BLaER1 (cell line): ENCODE measurements around the gene ZNF749.
A peak's percentile ranks its signal among the peaks of the same experiment; 100 is the strongest.

ENCODE experiments used
- H3K27ac ChIP-seq: shearing (Covaris generic); formaldehyde crosslinking; 2 replicates; pipeline ENCODE4 v1.8.1; 2022
- H3K27me3 ChIP-seq: shearing (Covaris generic); formaldehyde crosslinking; 2 replicates; pipeline ENCODE4 v1.8.1; 2022
- H3K36me3 ChIP-seq: shearing (Covaris generic); formaldehyde crosslinking; 2 replicates; pipeline ENCODE4 v1.8.1; 2022
- H3K4me1 ChIP-seq: shearing (Covaris generic); formaldehyde crosslinking; 2 replicates; pipeline ENCODE4 v1.8.1; 2022
- H3K4me2 ChIP-seq: shearing (Covaris generic); formaldehyde crosslinking; 2 replicates; pipeline ENCODE4 v1.8.1; 2022
- H3K4me3 ChIP-seq: shearing (Covaris generic); formaldehyde crosslinking; 2 replicates; pipeline ENCODE4 v1.8.1; 2022
- H3K9ac ChIP-seq: shearing (Covaris generic); formaldehyde crosslinking; 2 replicates; pipeline ENCODE4 v1.8.1; 2022
- H3K9me3 ChIP-seq: shearing (Covaris generic); formaldehyde crosslinking; 2 replicates; pipeline ENCODE4 v1.8.1; 2022
- H4K20me1 ChIP-seq: shearing (Covaris generic); formaldehyde crosslinking; 2 replicates; pipeline ENCODE4 v1.8.1; 2022
- Cebpa-rat ChIP-seq: shearing (Covaris generic); IDR thresholded peaks from 2 replicates; pipeline ENCODE4 v1.8.1; 2022

ZNF749 gene

GRCh38 chr19:57435062-57435978, at the start of gene ZNF749:
TSS of gene ZNF749 (plus strand) at chr19:57435325. CDS start at chr19:57435579, 254 bp downstream.
- Histone ChIP-seq H3K36me3 (peaks cover 25% of the 10 kb centered on the region), H3K9ac (peak within 1 kb of the TSS; percentile 89), H3K27me3 (no peaks in the 10 kb centered on the region), H3K9me3 (no peaks in the 10 kb centered on the region), H4K20me1 (peaks cover 46% of the 10 kb centered on the region), H3K27ac (peak within 1 kb of the TSS; percentile 72), H3K4me3 (peak within 1 kb of the TSS; percentile 90), H3K4me2 (peak within 1 kb of the TSS; percentile 89), H3K4me1 (peaks cover 27% of the 10 kb centered on the region)
- TF ChIP-seq Cebpa-rat, result no peak

- Histone ChIP-seq H3K4me1 (peaks cover 21% of the 10 kb centered on the region), H3K36me3 (peaks cover 15% of the 10 kb centered on the region), H3K27me3 (no peaks in the 10 kb centered on the region), H3K27ac (peak overlapping the region; percentile 47), H3K9ac (peak overlapping the region; percentile 12; the same call in 1 of the 2 replicates), H3K4me3 (peak overlapping the region; percentile 90), H3K9me3 (no peaks in the 10 kb centered on the region), H3K4me2 (peak overlapping the region; percentile 61), H4K20me1 (peaks cover 35% of the 10 kb centered on the region)
- TF ChIP-seq Cebpa-rat, result no peak
Observed at GRCh38 chr19:57389194-57389729, 45.9 kb upstream of the ZNF749 start.

GRCh38 chr19:57389730-57390598, 45.2 kb upstream of the ZNF749 start, which contains the start of gene ZNF548:
TSS of gene ZNF548 (plus strand) at chr19:57389854. CDS start at chr19:57390100, 246 bp downstream.
- peak within 1 kb of the TSS; percentile 88 for H3K27ac ChIP-seq
- H3K9ac ChIP-seq, result peak within 1 kb of the TSS; percentile 94
- peak within 1 kb of the TSS; percentile 90 for H3K4me3 ChIP-seq
- peak; percentile 73; the same call in 1 of the 2 replicates for TF ChIP-seq Cebpa-rat
- peaks cover 22% of the 10 kb centered on the region for H3K36me3 ChIP-seq
- no peaks in the 10 kb centered on the region for H3K27me3 ChIP-seq
- H3K4me2 ChIP-seq, result peak within 1 kb of the TSS; percentile 95
- H4K20me1 ChIP-seq, result peaks cover 38% of the 10 kb centered on the region
- H3K4me1 ChIP-seq, result peaks cover 21% of the 10 kb centered on the region
- no peaks in the 10 kb centered on the region for H3K9me3 ChIP-seq

- H3K4me1 ChIP-seq, result peaks cover 11% of the 10 kb centered on the region
Observed at GRCh38 chr19:57395710-57396109, 39.4 kb upstream of the ZNF749 start.

GRCh38 chr19:57398868-57399267, 36.3 kb upstream of the ZNF749 start:
- Histone ChIP-seq H3K4me3 (no peak overlapping the region), H3K27ac (no peak overlapping the region), H3K4me1 (no peaks in the 10 kb centered on the region), H3K9me3 (peaks cover 53% of the 10 kb centered on the region), H3K36me3 (peaks cover 99% of the 10 kb centered on the region), H4K20me1 (peaks cover 56% of the 10 kb centered on the region; the same call in 1 of the 2 replicates), H3K27me3 (no peaks in the 10 kb centered on the region), H3K9ac (no peak overlapping the region), H3K4me2 (no peak overlapping the region)
- TF ChIP-seq Cebpa-rat, result no peak

More at GRCh38 chr19:57395710-57396109, 39.4 kb upstream of the ZNF749 start:
- no peak overlapping the region for H3K4me3 ChIP-seq
- TF ChIP-seq Cebpa-rat, result no peak
- no peaks in the 10 kb centered on the region for H3K27me3 ChIP-seq
- no peak overlapping the region for H3K9ac ChIP-seq
- no peak overlapping the region for H3K4me2 ChIP-seq
- H3K36me3 ChIP-seq, result peaks cover 79% of the 10 kb centered on the region
- no peak overlapping the region for H3K27ac ChIP-seq
- H4K20me1 ChIP-seq, result peaks cover 80% of the 10 kb centered on the region
- H3K9me3 ChIP-seq, result peaks cover 27% of the 10 kb centered on the region

GRCh38 chr19:57403737-57404563, 31.2 kb upstream of the ZNF749 start:
- H3K4me1 ChIP-seq, result no peaks in the 10 kb centered on the region
- no peak overlapping the region for H3K4me2 ChIP-seq
- H3K36me3 ChIP-seq, result peaks cover 48% of the 10 kb centered on the region
- H3K4me3 ChIP-seq, result no peak overlapping the region
- no peaks in the 10 kb centered on the region for H3K27me3 ChIP-seq
- H4K20me1 ChIP-seq, result peaks cover 12% of the 10 kb centered on the region; the same call in 1 of the 2 replicates
- no peak for TF ChIP-seq Cebpa-rat
- no peak overlapping the region for H3K9ac ChIP-seq
- H3K9me3 ChIP-seq, result peaks cover 32% of the 10 kb centered on the region
- no peak overlapping the region for H3K27ac ChIP-seq

GRCh38 chr19:57406516-57407123, 28.5 kb upstream of the ZNF749 start:
- Histone ChIP-seq H3K9ac (no peak overlapping the region), H3K9me3 (peaks cover 22% of the 10 kb centered on the region), H3K27ac (no peak overlapping the region), H3K36me3 (peaks cover 23% of the 10 kb centered on the region), H3K27me3 (no peaks in the 10 kb centered on the region), H3K4me3 (no peak overlapping the region), H3K4me2 (no peak overlapping the region), H4K20me1 (peaks cover 5% of the 10 kb centered on the region; the same call in 1 of the 2 replicates), H3K4me1 (peaks cover 4% of the 10 kb centered on the region)
- TF ChIP-seq Cebpa-rat, result peak; percentile 37; the same call in 1 of the 2 replicates

- H3K4me2 ChIP-seq, result peak within 1 kb of the TSS; percentile 96
- peaks cover 25% of the 10 kb centered on the region; the same call in 1 of the 2 replicates for H4K20me1 ChIP-seq
- H3K36me3 ChIP-seq, result peaks cover 28% of the 10 kb centered on the region
- H3K27ac ChIP-seq, result peak within 1 kb of the TSS; percentile 66
- H3K27me3 ChIP-seq, result no peaks in the 10 kb centered on the region
- TF ChIP-seq Cebpa-rat, result no peak
- peak within 1 kb of the TSS; percentile 89 for H3K4me3 ChIP-seq
- H3K9me3 ChIP-seq, result no peaks in the 10 kb centered on the region
- peaks cover 15% of the 10 kb centered on the region for H3K4me1 ChIP-seq
- H3K9ac ChIP-seq, result peak within 1 kb of the TSS; percentile 86
Observed at GRCh38 chr19:57410877-57411671, 24.1 kb upstream of the ZNF749 start, which contains the start of gene ZNF17. TSS of gene ZNF17 (plus strand) at chr19:57411161. CDS start at chr19:57413616, 2,455 bp downstream.
